PC-9 (cell line): Measurements from ENCODE around the gene SPOCK2.

Experiments used
- CTCF ChIP-seq: fragments of 200-600 bp; sonication (generic); conservative IDR thresholded peaks from 2 replicates; pipeline ENCODE4 v1.6.1; 2017; ENCODE audit warnings: mixed run types, antibody characterized with exemption, mild to moderate bottlenecking, moderate library complexity
- EZH2 ChIP-seq: fragments of 200-600 bp; sonication (generic); IDR thresholded peaks from 2 replicates; pipeline ENCODE4 v1.8.0; 2017; ENCODE audit warnings: antibody characterized with exemption, low read depth

- no peak for TF ChIP-seq CTCF
- TF ChIP-seq EZH2 = no peak
Observed at GRCh38 chr10:72067463-72068125, 20.8 kb downstream of the SPOCK2 start.
